ENCODE results near the gene NT5M.
"Not testable (repeated sequence)": the region's sequence is repeated elsewhere in the genome, so short reads cannot be mapped to it uniquely, and the experiment has no call there.

Gene NT5M

DNA sequence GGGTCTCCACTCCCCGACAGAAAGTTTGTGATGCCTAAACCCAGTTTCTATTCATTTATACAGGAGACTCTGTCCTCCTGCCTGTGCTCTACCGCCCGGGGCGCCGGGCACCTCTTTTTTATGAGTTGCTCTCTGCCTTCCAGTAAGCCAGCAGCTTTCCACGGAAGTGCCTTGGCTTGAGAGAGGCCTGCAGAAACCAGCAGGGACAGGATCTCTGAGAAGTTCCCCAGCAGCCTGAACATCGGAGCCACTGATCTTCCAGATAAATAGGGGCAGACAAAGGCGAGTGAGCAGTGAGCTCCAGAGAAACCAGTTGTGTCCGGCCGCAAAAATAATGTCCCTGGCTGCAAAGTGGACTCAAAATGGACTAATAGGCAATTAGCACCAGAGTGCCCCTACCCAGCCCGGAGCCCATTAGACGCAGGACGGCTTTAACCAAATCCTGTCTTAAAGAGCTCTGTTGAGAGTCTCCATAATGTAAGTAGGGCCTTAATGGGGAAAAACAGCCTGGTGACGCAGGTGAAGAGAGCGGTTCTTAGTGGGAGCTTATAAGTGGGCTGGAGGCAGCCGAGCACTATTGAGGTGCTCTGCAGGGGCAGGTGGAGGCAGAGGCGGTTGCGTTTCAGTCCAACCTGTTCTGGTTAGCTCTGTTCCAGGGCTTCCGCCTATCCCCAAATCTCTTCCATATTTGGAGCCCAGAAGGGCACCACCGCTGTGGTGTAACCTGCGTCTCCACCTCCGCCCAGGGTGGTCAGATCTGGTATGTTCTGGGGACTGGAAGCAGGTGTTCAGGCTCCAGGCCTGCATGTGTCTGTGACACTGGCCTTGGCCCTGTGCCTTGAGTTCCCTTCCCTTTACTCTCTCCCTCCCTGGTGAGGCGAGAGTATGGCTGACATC, 74.1 kb downstream of the NT5M start:
- DNase-seq (ENCODE audit: low spot score), result no peak

DNA sequence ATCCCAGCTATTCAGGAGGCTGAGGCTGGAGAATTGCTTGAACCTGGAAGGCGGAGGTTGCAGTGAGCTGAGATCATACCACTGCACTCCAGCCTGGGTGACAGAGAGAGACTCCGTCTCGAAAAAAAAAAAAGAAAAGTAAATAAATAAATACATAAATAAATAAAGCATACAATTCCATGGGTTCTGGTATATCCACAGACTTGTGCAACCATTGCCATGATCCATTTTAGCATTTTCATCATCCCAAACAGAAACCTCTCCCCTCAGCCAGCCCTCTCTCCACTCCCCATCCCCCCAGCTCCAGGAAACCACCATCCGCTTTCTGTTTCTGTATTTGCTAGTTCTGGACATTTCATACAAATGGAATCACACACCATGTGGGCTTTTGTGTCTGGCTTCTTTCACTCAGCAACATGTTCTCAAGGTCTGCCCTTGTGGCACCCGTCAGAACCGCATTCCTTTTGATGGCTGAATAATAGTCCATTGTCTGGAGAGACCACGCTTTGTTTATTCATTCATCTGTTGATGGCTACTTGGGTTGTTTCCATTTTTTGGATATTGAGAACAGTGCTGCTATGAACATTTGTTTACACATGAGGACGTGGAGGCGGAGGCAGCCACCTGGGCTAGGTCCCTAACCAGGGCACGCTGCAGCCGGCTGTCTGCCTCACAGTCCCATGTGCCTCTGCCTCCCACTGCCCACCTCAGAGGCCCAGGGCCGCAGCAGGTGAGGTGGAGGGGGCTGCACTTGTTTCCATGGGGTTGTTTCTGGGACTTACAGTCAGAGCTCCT, 76.2 kb downstream of the NT5M start:
- no peak for DNase-seq (ENCODE audit: low spot score)

DNA sequence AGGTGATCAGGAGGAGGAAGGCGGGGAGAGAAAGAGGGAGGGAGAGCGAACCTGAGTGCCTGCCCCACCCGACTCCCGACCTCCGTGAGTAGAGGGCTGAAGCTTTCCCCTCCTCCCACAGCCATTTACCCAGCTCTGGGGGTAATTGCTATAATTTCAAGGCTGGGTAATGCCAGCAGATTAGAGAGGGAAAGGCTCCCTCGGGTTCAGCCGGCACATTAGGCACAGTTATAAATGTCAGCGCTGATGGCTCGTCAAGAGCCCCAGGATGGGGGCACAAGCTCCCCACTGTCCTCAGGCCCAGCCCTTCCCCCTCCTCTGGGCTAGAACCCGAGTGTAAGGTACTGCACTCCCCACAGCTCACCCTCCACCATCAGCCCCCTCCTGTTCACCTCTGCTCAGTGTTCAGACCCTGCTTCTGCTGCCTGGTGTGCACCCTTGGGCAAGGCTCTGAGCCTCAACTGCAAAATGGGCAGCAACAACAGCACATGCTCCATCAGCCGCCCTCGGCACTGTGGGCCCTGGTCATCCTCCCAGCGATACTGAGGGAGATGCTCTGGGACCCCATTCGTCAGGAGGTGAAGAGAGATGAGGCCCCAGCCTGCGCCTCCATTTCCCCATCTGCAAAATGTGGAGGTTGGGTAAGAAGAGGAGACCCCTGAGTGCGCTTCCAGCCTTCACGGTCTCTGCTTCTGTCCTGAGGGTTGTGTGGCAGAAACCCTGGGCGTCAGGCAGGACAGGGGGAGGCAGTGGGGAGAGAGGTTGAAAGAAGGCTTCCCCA, 77.2 kb downstream of the NT5M start:
- DNase-seq (ENCODE audit: low spot score), result no peak

DNA sequence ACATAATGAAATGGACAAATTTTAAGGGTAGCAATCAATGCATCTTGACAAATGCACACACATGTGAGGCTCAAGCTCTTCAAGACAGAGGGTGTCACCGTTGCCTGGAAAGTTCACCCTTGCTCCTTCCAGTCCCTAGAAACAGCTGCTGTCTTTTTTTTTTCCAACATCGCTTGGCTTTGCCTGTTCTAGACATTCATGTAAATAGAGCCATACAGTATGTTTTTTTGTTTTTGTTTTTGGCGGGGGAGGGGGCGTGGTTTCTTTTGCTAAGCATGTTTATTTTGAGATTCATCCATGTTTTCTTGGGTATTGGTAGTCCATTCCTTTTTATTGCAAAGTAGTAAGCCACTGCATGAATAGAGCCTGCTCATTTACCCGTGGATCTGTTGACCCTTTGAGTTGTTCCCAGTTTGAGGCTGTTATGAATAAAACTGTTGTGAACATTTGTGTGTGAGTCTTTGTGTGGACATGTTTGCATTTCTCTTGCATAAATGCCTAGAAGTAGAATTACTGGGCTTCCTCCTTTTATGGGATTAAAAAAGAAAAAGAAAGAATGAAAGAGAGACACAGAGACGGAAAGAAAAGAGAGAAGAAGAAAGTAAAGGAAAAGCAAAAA, 78.4 kb downstream of the NT5M start:
- DNase-seq (ENCODE audit: low spot score), result no peak

DNA sequence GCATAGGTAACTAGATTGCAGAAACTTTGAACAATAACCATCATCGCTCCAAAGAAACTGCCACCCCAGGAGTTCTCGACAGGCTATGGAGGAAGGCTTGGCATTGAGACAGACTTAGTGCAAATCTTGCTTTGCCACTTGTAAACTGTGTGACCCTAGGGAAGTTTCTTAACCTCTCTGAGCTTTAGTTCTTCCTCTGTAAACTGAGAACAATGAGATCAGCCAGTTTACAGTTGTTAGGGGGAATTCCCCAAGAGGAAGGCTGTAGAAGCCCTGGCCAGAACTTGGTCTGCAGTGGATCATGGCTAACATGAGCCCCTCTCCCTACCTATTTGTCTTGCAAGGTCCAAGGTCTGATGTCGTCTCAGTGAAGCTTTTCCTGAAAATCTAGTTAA, 78.9 kb downstream of the NT5M start:
- DNase-seq (ENCODE audit: low spot score), result no peak

DNA sequence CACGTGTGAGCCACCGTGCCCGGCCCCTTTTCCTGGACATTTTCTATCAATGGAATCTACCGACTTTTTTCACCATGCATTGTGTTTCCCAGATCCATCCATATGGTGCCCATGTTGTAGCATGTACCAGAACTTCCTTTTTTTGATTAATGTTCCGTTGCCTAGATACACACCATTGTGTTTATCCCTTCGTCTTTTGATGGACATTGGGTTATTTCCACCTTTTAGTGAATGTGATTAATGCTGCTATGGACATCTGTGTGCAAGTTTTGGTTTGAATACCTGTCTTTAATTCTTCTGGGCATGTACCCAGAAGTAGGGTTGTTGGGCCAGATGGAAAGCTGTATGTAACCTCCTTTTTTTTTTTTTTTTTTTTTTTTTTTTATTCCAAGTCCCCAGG, 79.8 kb downstream of the NT5M start:
- no peak for DNase-seq (ENCODE audit: low spot score)

DNA sequence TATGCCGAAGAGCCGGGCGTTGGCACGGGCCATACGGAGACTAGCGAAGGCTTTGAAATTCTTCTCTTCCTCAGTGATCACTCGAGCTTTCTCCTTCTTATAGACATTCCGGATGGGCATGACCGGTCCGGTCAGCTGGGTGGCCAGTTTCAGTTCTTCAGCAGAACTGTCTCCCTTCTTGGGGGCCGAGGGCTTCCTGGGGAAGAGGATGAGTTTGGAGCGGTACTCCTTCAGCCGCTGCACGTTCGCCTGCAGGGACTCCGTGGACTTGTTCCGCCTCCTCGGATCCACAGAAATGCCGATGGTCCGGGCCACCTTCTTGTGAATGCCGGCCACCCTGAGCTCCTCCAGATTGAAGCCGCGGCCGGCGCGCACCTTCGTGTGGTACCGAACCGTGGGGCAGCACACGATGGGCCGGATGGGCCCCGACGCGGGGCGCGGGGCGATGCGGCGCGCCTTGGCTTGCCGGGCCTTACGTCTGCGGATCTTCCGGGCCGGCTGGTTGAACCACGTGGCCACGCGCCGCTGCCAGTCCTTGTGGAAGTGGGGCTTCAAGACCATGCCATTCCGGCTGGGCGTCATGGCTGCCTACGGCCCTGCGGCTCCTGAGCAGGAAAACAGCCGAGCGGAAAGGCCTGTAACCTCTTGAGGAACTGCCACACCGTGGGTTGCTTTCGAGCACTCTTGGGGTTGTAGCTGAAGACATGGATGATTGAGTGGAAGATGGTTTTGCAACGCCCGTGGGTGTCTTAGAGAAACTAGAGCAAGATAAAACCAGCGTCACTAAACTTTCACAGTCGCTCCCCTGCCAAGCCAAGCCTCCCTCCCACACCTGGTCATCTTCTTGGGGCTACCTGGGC, 80.5 kb downstream of the NT5M start:
- DNase-seq (ENCODE audit: low spot score), result not testable (repeated sequence)

DNA sequence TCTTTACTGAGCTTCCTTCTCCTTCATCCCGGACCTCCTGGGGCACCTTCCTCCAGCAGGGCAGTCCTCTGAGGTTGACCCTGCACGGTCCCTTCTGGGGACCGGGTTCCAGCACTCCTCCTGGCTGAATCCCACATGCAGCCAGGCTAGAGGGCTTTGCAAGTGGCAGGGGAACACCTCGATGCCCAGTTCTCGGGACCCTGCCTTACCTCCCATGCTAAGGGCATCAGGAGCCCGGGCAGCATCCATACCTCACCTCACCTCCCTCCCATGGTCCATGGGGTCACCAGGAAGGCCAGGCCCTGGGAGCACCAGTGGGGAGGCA, 81.1 kb downstream of the NT5M start:
- no peak for DNase-seq (ENCODE audit: low spot score)

DNA sequence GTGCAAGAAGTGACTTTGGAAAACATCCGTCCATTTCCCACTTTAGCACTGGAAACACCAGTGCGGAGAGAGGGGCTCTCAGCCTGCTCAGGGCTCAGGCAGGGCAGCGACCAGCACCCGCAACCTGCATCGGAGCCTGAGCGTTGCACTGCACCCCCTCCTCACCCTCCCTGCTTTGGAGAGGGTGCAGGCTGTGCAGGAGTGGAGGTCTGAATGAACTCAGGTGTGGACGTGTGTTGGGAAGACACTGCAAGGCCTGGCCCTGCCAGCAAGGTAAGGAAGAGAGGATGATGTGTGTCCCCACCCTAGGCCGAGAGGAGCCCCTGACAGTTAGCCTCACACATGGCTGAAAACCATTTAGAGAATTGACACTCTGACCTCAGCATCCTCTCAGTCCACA, 81.8 kb downstream of the NT5M start:
- DNase-seq (ENCODE audit: low spot score), result no peak

DNA sequence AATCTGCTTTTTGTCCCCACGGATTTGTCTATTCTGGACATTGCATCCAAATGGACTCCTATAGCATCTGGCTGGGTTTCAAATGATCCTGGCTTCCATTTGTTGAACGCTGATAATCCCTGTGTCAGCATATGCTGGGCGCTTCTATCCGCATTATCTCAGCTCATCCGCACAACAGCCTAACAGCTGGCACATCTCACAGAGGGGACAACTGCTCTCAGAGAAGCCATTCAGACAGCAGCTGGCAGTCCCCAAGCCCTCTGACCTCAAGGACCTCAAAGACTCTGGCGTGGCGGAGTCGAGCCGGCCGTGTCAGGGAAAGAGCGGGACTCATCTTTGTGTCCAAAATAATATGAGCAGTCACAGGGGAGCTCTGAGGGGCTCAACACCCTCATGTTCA, 82.3 kb downstream of the NT5M start:
- DNase-seq (ENCODE audit: low spot score), result no peak

DNA sequence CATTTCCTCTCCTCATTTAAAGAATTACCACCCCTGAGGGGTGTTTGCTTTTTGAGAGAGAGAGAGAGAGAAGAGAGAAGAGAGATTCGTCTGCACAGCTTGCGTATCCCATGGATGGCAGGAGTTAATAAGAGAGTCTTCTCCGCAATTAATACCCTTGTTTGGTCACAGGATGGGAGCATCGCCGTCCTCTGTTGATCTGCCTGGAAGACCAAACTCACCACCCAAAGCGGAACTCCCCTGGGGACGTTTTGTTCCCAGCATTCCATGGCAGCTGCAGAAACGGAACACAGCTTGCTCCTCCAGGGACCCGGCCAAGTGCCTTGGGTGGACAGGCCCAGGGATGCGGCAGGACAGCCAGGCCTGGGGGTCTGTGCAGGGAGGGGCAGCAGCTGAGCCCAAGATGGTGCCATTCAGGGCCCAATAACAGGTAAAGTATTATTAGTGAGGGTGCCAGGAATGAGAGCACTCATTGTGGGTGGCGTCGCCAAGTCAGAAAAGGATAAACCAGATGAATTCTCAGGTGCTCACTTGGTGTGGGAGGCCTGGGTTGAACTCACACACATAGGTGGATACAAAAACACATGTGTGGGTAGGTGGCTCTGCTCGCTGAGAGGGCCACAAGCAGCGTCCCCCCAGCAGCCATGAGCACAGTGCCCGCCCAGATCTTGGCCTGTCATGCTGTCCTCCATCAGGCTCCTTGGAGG, 83.1 kb downstream of the NT5M start:
- no peak for DNase-seq (ENCODE audit: low spot score)

DNA sequence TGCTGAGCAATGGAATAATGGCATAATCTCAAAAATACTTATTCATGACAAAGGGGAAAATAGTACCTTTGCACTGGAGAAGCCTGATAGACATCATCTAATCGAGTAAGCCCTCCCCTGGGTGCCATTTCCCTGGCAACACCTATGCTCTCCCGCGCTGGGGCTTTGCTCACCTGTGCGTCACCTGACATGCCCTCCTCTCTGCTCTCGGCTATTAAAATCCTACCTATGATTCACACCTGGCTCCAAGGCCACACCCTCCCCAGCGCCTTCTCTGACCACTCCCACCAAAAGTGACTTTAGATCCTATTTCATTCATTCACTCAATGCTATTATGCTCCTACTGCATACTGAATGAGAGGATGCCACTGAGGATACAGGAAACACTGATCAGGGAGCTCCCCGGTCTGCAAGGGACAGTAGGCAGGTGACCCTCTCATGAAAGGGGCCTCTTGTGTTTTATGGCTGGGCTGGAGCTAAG, 83.9 kb downstream of the NT5M start:
- DNase-seq (ENCODE audit: low spot score), result no peak

DNA sequence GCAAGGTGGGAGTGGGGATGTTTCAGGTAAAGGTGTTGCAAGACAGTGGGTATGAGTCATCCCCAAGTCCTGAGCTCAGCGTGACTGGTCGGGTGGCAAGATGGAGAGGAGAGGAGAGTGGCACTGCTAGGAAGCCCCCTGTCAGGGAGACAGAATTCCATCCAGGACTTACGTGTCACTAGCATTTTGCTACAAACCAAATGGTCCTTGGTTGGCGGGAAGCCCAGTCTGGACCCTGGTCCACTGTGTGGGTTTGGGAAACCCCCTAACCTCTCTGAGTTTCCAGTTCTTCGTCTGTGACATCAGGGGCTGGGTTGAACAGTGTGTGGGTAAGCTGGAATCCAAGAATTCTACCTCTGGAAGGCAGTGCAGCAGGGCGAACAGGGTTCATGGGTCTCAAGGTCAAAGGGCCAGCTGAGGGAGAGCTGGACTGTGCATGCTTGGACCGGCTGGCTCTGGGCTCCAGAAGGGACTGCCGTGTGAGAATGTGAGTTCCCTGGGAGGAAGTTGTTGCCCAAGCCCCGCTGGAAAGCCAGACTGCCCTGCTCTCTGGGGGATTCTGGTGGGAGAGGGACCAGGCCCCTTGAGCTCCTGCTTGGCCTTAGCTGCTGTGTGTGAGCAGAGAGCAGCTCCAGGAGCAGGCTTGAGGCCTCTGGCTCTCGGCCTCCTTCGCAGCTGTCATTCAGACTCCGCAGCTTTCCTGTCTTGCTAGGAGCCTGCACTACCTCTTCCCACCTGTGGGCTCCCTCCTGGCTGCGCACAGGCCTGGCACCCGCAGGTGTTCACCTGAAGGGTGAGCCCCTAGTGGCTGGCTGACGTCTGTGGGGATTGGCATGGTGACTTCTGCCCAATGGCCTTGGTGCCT, 84.6 kb downstream of the NT5M start:
- no peak for DNase-seq (ENCODE audit: low spot score)

DNA sequence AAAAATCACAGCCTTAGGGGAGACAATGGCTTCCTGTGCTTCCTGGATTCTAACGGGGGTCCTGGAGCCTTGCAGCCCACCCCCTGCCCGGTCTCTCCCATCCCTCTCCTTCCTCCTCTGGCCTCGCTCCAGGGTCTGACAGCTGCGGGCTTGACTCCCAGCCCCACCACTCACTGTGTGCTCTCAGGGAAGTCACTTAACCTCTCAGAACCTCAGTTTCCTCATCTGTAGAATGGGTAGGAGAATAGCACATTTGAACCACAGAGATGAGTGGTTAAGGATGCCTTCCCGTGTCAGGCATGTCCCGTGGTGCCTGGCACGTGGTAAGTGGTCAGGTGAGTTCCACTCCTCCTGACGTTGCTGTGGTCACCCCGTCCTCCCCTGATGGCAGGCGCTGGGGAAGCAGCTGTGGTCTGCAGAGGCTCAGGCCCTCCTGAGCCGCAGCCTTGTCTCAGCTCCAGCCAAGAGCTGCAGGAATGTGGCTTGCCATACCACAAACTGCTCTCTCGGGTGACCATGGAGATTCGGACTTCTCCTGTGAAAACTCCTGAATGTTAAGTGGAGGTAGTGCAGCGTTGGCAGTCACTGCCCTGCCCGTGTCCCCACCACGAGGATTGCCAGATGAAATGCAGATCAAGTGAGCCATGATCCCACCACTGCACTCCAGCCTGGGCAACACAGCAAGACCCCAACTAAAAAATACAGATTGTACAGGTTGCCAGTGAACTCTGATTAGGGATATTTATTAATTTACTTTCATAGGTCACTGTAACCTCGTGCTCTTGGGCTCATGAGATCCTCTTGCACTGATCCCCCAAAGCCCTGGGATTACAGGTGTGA, 85.7 kb downstream of the NT5M start:
- no peak for DNase-seq (ENCODE audit: low spot score)

DNA sequence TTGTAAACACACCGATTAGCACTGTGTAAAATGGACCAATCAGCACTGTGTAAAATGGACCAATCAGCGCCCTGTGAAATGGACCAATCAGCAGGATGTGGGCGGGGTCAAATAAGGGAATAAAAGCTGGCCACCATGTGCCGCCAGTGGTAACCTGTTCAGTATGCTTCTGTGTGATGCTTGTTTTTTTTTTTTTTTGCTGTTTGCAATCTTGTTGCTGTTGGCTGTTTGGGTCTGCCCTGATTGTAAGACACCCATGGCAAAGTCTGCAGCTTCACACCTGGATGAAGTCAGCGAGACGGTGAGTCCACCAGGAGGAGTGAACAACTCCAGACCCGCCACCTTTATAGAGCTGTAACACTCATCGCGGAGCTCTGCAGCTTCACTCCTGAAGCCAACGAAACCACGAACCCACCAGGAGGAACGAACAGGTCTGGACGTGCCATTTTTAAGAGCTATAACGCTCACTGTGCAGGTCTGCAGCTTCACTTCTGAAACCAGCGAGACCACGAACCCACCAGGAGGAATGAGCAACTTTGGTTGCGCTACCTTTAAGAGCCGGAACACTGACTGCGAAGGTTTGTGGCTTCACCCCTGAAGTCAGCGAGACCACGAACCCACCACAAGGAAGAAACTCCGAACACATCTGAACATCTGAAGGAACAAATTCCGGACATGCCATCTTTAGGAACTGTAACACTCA, 88.6 kb downstream of the NT5M start:
- DNase-seq (ENCODE audit: low spot score), result peak; percentile 82

DNA sequence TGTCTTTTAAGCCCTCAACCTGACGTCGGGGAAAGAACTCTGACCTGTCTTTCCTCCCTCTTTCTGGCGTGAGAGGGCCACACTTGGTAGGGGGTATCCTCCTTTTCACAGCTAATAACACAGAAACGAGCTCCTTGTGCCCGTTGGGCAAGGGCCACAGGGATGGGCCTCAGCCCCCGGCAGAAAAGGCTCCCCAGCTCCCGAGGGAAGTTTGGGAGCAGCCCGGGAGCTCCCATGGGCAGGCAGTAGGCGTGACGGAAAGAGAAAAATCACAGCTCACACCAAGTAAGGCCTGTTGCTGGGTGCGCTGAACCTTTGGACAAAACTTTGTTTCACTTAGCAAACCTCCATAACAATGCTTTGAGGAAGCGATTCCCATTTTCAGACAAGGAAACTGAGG, 90.8 kb downstream of the NT5M start:
- no peak for DNase-seq (ENCODE audit: low spot score)

DNA sequence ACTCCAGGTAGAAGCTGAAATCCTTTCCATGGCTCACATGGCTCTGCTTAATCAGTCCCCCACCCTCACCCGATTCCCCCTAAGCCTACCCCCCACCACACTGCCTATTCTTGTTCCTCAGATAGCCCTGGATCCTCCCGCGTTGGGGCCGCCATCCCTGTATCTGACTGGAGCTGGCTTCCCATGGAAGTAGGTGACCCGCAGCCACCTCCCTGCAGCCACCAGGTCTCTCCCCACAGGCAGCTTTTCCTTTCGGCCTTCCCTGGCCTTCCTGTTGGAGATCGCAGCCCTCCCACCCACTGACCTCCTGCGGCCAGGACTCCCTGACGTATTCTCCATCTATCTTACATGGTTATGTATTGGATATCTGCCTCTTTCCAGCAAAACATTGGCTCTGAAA, 91.3 kb downstream of the NT5M start:
- no peak for DNase-seq (ENCODE audit: low spot score)

DNA sequence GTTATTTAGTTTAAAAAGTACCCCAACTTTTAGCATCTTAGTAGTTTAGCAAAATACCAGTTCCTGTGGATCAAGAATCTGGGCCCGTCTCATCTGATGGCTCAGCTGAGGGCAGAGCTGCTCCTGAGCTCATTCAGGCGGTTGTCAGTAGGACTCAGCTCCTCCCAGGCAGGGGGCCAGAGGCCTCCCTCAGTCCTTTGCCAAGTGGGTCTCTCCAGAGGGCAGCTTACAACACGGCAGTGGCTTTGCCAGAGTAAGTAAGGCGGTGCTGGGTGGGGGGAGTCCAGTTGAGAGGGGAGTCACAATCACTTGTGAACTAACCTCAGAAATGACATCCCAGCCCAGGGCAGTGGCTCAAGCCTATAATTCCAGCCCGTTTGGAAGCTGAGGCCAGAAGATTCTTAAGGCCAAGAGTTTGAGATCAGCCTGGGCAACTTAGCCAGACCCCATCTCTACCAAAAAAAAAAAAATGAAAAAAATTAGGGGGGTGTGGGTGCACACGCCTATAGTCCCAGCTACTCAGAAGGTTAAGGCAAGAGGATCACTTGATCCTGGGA, 92.2 kb downstream of the NT5M start:
- no peak for DNase-seq (ENCODE audit: low spot score)
